ENCODE measurements around the gene TMEM52B.

GRCh38 chr12:10158406-10158805 is 20.4 kb upstream of the TMEM52B start:
- TF ChIP-seq, protein P1, sequence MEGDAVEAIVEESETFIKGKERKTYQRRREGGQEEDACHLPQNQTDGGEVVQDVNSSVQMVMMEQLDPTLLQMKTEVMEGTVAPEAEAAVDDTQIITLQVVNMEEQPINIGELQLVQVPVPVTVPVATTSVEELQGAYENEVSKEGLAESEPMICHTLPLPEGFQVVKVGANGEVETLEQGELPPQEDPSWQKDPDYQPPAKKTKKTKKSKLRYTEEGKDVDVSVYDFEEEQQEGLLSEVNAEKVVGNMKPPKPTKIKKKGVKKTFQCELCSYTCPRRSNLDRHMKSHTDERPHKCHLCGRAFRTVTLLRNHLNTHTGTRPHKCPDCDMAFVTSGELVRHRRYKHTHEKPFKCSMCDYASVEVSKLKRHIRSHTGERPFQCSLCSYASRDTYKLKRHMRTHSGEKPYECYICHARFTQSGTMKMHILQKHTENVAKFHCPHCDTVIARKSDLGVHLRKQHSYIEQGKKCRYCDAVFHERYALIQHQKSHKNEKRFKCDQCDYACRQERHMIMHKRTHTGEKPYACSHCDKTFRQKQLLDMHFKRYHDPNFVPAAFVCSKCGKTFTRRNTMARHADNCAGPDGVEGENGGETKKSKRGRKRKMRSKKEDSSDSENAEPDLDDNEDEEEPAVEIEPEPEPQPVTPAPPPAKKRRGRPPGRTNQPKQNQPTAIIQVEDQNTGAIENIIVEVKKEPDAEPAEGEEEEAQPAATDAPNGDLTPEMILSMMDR (conservative IDR thresholded peaks at IDR 0.05; ENCODE audit: low read depth in 2 of 2), result no peak
- no peak for TF ChIP-seq POLR2AphosphoS5 (IDR thresholded peaks at IDR 0.05; ENCODE audit: low read depth)
- TF ChIP-seq REST (IDR thresholded peaks at IDR 0.05; ENCODE audit: unreplicated experiment), result no peak
- TF ChIP-seq, protein P2, sequence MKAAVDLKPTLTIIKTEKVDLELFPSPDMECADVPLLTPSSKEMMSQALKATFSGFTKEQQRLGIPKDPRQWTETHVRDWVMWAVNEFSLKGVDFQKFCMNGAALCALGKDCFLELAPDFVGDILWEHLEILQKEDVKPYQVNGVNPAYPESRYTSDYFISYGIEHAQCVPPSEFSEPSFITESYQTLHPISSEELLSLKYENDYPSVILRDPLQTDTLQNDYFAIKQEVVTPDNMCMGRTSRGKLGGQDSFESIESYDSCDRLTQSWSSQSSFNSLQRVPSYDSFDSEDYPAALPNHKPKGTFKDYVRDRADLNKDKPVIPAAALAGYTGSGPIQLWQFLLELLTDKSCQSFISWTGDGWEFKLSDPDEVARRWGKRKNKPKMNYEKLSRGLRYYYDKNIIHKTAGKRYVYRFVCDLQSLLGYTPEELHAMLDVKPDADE (IDR thresholded peaks at IDR 0.05), result no peak
- TF ChIP-seq EZH2 (IDR thresholded peaks at IDR 0.05; ENCODE audit: low read depth, unreplicated experiment), result no peak
- TF ChIP-seq CREB1 (CRISPR knock-in tag; IDR thresholded peaks at IDR 0.05; ENCODE audit: low read depth), result no peak
- TF ChIP-seq ZNF114 (CRISPR knock-in tag; IDR thresholded peaks at IDR 0.05), result no peak
- no peak for TF ChIP-seq JUNB (IDR thresholded peaks at IDR 0.05; ENCODE audit: unreplicated experiment)
- no peak for TF ChIP-seq NANOG (IDR thresholded peaks at IDR 0.05; ENCODE audit: borderline replicate concordance)

Measured in GM23338 (cell line).